Measurements from ENCODE around the gene PRICKLE3. TPM values are rescaled to one million over a fixed set of nuclear protein-coding genes. Genes with fewer than 3 reads are reported as not detected.

The PRICKLE3 gene
- total RNA-seq, 1 donor, result 5.2 TPM

GRCh38 chrX:49191574-49192011, 5.4 kb upstream of the PRICKLE3 start:
- no peak for DNase-seq (ENCODE audit: low read depth)
- H3K4me3 ChIP-seq (ENCODE audit: low read depth, low read length), result peak overlapping the region; percentile 75
- TF ChIP-seq CTCF (IDR thresholded peaks at IDR 0.05; ENCODE audit: insufficient read depth, low read depth, low read length), result no peak

- DNase-seq (ENCODE audit: low read depth), result peak; percentile 99
- no peak for TF ChIP-seq CTCF (IDR thresholded peaks at IDR 0.05; ENCODE audit: insufficient read depth, low read depth, low read length)
- peak overlapping the region; percentile 75 for H3K4me3 ChIP-seq (ENCODE audit: low read depth, low read length)
Measured at GRCh38 chrX:49190821-49191573, 4.8 kb upstream of the PRICKLE3 start.

GRCh38 chrX:49189606-49190005, 3.4 kb upstream of the PRICKLE3 start:
- no peak for DNase-seq (ENCODE audit: low read depth)
- TF ChIP-seq CTCF (IDR thresholded peaks at IDR 0.05; ENCODE audit: insufficient read depth, low read depth, low read length), result no peak
- H3K4me3 ChIP-seq (ENCODE audit: low read depth, low read length), result peak overlapping the region; percentile 29

- no peak overlapping the region for H3K4me3 ChIP-seq (ENCODE audit: low read depth, low read length)
- TF ChIP-seq CTCF (IDR thresholded peaks at IDR 0.05; ENCODE audit: insufficient read depth, low read depth, low read length), result no peak
- no peak for DNase-seq (ENCODE audit: low read depth)
Measured at GRCh38 chrX:49188468-49189076, 2.4 kb upstream of the PRICKLE3 start.

GRCh38 chrX:49187526-49187925, 1.4 kb upstream of the PRICKLE3 start:
- TF ChIP-seq CTCF (IDR thresholded peaks at IDR 0.05; ENCODE audit: insufficient read depth, low read depth, low read length), result no peak
- DNase-seq (ENCODE audit: low read depth), result no peak
- no peak overlapping the region for H3K4me3 ChIP-seq (ENCODE audit: low read depth, low read length)

GRCh38 chrX:49187028-49187394, 838 bp upstream of the PRICKLE3 start:
- H3K4me3 ChIP-seq (ENCODE audit: low read depth, low read length), result no peak overlapping the region
- TF ChIP-seq CTCF (IDR thresholded peaks at IDR 0.05; ENCODE audit: insufficient read depth, low read depth, low read length), result no peak
- no peak for DNase-seq (ENCODE audit: low read depth)

All from fibroblast of villous mesenchyme (primary cell).